H1 (cell line): Measurements from ENCODE around the gene SH3BP5. TPM values are rescaled to one million over a fixed set of nuclear protein-coding genes. Genes with fewer than 3 reads are reported as not detected.

Experiments used
- CTCF ChIA-PET: fragments of 300-600 bp; sonication (Branson Sonifier 250); formaldehyde crosslinking; loops from one replicate; lab custom pipeline; 2021; ENCODE audit not compliant: partially characterized antibody; lab: Charles Lee
- POLR2A ChIA-PET: fragments of 300-600 bp; sonication (Branson Sonifier 250); formaldehyde crosslinking; loops from one replicate; lab custom pipeline; 2021; ENCODE audit warnings: inconsistent platforms; ENCODE audit not compliant: partially characterized antibody; lab: Charles Lee
- DNase-seq, 2 experiments: peaks; one replicate each; pipeline versions ENCODE4 v3.0.0 to v3.0.0-alpha.2; 2010 to 2022; ENCODE audit warnings: low spot score in 2 of 2, low read depth in 1 of 2, mixed read lengths in 1 of 2
- FAIRE-seq: peaks from 2 replicates; lab custom pipeline; 2011; peaks lifted over from hg19 to GRCh38; lab: Jason Lieb, UNC
- H2AFZ ChIP-seq: 2 replicates; pipeline ENCODE4 v1.8.1; 2012; ENCODE audit warnings: low read length, inconsistent platforms
- H2AK5ac ChIP-seq: 2 replicates; pipeline ENCODE4 v1.6.1; 2013; ENCODE audit warnings: low read depth, low read length
- H2BK120ac ChIP-seq: replicated peaks from 2 replicates; pipeline ENCODE3; 2013; ENCODE audit warnings: low read depth, low read length, inconsistent platforms
- H2BK12ac ChIP-seq: 2 replicates; pipeline ENCODE4 v1.6.1; 2013; ENCODE audit warnings: low read depth, low read length
- H2BK15ac ChIP-seq: 2 replicates; pipeline ENCODE4 v1.6.1; 2013; ENCODE audit warnings: low read length
- H2BK20ac ChIP-seq: 2 replicates; pipeline ENCODE4 v1.6.1; 2013; ENCODE audit warnings: low read length
- H2BK5ac ChIP-seq: 2 replicates; pipeline ENCODE4 v1.6.1; 2013; ENCODE audit warnings: low read depth, low read length
- H3K14ac ChIP-seq: 2 replicates; pipeline ENCODE4 v1.6.1; 2013; ENCODE audit warnings: inconsistent platforms; ENCODE audit not compliant: insufficient read length
- H3K18ac ChIP-seq: 2 replicates; pipeline ENCODE4 v1.6.1; 2013; ENCODE audit warnings: low read length; ENCODE audit errors: extremely low read depth
- H3K23ac ChIP-seq: 2 replicates; pipeline ENCODE4 v1.6.1; 2013; ENCODE audit warnings: inconsistent platforms; ENCODE audit not compliant: insufficient read length
- H3K23me2 ChIP-seq: 2 replicates; pipeline ENCODE4 v1.6.1; 2013; ENCODE audit warnings: low read depth, low read length
- H3K27ac ChIP-seq: 2 replicates; pipeline ENCODE4 v1.6.1; 2011; ENCODE audit warnings: low read depth, low read length, inconsistent platforms
- H3K27me3 ChIP-seq, 4 experiments: replicated peaks in 1 of 4; 1 replicate in 1 of 4; 2 replicates in 3 of 4; pipeline versions ENCODE4 v1.6.1 to v1.8.1; 2011 to 2013; ENCODE audit warnings: low read length in 3 of 4, mild to moderate bottlenecking in 3 of 4, inconsistent platforms in 2 of 4, mixed read lengths in 2 of 4, moderate library complexity in 1 of 4; ENCODE audit not compliant: control insufficient read depth in 3 of 4, insufficient read depth in 3 of 4; ENCODE audit errors: extremely low read depth in 1 of 4
- H3K36me3 ChIP-seq, 4 experiments: 2 replicates each; pipeline versions ENCODE4 v1.6.1 to v1.8.1; 2011 to 2013; ENCODE audit warnings: mild to moderate bottlenecking in 4 of 4, low read length in 3 of 4, moderate library complexity in 2 of 4, control low read depth in 1 of 4, inconsistent platforms in 1 of 4; ENCODE audit not compliant: insufficient read depth in 4 of 4, control insufficient read depth in 2 of 4
- H3K4ac ChIP-seq: replicated peaks from 2 replicates; pipeline ENCODE3; 2013; ENCODE audit warnings: low read length, low read depth, mixed read lengths, inconsistent platforms; ENCODE audit not compliant: insufficient read length
- H3K4me1 ChIP-seq, 4 experiments: replicated peaks in 1 of 4; 1 replicate in 1 of 4; 2 replicates in 3 of 4; pipeline versions ENCODE4 v1.6.1 to v1.8.1; 2011 to 2013; ENCODE audit warnings: low read length in 3 of 4, inconsistent platforms in 2 of 4, mixed read lengths in 1 of 4; ENCODE audit not compliant: insufficient read depth in 4 of 4, control insufficient read depth in 3 of 4
- H3K4me2 ChIP-seq, 2 experiments: 2 replicates each; pipeline versions ENCODE4 v1.6.1 to v1.8.1; 2011 to 2013; ENCODE audit warnings: low read depth in 2 of 2, low read length in 2 of 2, control low read depth in 1 of 2, inconsistent platforms in 1 of 2, mild to moderate bottlenecking in 1 of 2; ENCODE audit not compliant: insufficient read depth in 1 of 2
- H3K4me3 ChIP-seq, 4 experiments: fragments of 200-600, 300-600 bp in 1 of 4; sonication (generic), shearing (Covaris generic), sonication (Bioruptor Twin) in 1 of 4; 2 replicates each; pipeline versions ENCODE4 v1.5.1 to v1.8.1; 2011 to 2016; ENCODE audit warnings: low read length in 4 of 4, low read depth in 3 of 4, control low read depth in 2 of 4, inconsistent platforms in 2 of 4, mild to moderate bottlenecking in 2 of 4, mixed read lengths in 1 of 4, moderate library complexity in 1 of 4; ENCODE audit not compliant: insufficient read depth in 2 of 4; ENCODE audit errors: extremely low read depth in 1 of 4
- H3K56ac ChIP-seq: replicated peaks from 2 replicates; pipeline ENCODE3; 2013; ENCODE audit warnings: low read depth, mild to moderate bottlenecking, mixed read lengths, low read length, inconsistent platforms; ENCODE audit not compliant: insufficient read length
- H3K79me1 ChIP-seq: 2 replicates; pipeline ENCODE4 v1.6.1; 2013; ENCODE audit warnings: low read depth, low read length, control low read depth
- H3K79me2 ChIP-seq, 2 experiments: 2 replicates each; pipeline versions ENCODE4 v1.6.1 to v1.8.1; 2012 to 2013; ENCODE audit warnings: low read length in 2 of 2, mild to moderate bottlenecking in 2 of 2, inconsistent platforms in 1 of 2; ENCODE audit not compliant: insufficient read depth in 2 of 2, control insufficient read depth in 1 of 2
- H3K9ac ChIP-seq, 4 experiments: replicated peaks in 1 of 4; 1 replicate in 1 of 4; 2 replicates in 3 of 4; pipeline versions ENCODE4 v1.6.1 to v1.8.1; 2011 to 2013; ENCODE audit warnings: low read depth in 3 of 4, low read length in 3 of 4, control low read depth in 2 of 4, mild to moderate bottlenecking in 2 of 4, moderate library complexity in 2 of 4, inconsistent platforms in 1 of 4; ENCODE audit errors: extremely low read depth in 1 of 4
- H3K9me3 ChIP-seq, 2 experiments: 2 replicates each; pipeline versions ENCODE4 v1.6.1 to v1.8.1; 2012 to 2013; ENCODE audit warnings: mild to moderate bottlenecking in 2 of 2, moderate library complexity in 2 of 2, control low read depth in 1 of 2, inconsistent platforms in 1 of 2, low read depth in 1 of 2, low read length in 1 of 2, mixed read lengths in 1 of 2; ENCODE audit not compliant: insufficient read depth in 2 of 2
- H4K20me1 ChIP-seq, 2 experiments: replicated peaks in 1 of 2; 2 replicates each; pipeline versions ENCODE3 to v1.8.1; 2011 to 2013; ENCODE audit warnings: inconsistent platforms in 2 of 2, low read length in 2 of 2, mild to moderate bottlenecking in 1 of 2; ENCODE audit not compliant: insufficient read depth in 2 of 2, control insufficient read depth in 1 of 2
- H4K5ac ChIP-seq: 2 replicates; pipeline ENCODE4 v1.6.1; 2013; ENCODE audit warnings: low read length, low read depth, mixed read lengths, inconsistent platforms; ENCODE audit not compliant: insufficient read length
- H4K8ac ChIP-seq: 2 replicates; pipeline ENCODE4 v1.8.0; 2013; ENCODE audit warnings: mild to moderate bottlenecking, moderate library complexity, low read length, inconsistent platforms; ENCODE audit not compliant: insufficient read depth; ENCODE audit errors: extremely low read depth
- H4K91ac ChIP-seq: replicated peaks from 2 replicates; pipeline ENCODE3; 2013; ENCODE audit warnings: low read length, mixed read lengths, inconsistent platforms; ENCODE audit not compliant: insufficient read length
- BCL11A ChIP-seq, 2 experiments: IDR thresholded peaks; one replicate each; pipeline ENCODE4 v1.6.1; 2011; ENCODE audit warnings: low read depth in 2 of 2, low read length in 2 of 2, mild to moderate bottlenecking in 2 of 2
- EGR1 ChIP-seq: IDR thresholded peaks from 2 replicates; pipeline ENCODE4 v1.6.1; 2011; ENCODE audit warnings: low read depth, low read length, borderline replicate concordance
- HDAC6 ChIP-seq: IDR thresholded peaks from one replicate; pipeline ENCODE4 v1.7.1; 2012; ENCODE audit warnings: low read depth, mild to moderate bottlenecking, inconsistent platforms, low read length, moderate library complexity
- JUN ChIP-seq: IDR thresholded peaks from 2 replicates; pipeline ENCODE4 v1.6.1; 2011; ENCODE audit warnings: low read depth, mild to moderate bottlenecking, improper control_type of control experiment, low read length
- KDM4A ChIP-seq: IDR thresholded peaks from one replicate; pipeline ENCODE4 v1.7.1; 2012; ENCODE audit warnings: low read depth, mild to moderate bottlenecking, moderate library complexity, low read length, inconsistent platforms; ENCODE audit not compliant: severe bottlenecking
- KDM5A ChIP-seq: fragments of 200-600 bp; IDR thresholded peaks from 2 replicates; pipeline ENCODE4 v1.7.1; 2012; ENCODE audit warnings: mild to moderate bottlenecking, low read length, inconsistent platforms, mixed read lengths
- POLR2AphosphoS5 ChIP-seq: IDR thresholded peaks from 2 replicates; pipeline ENCODE4 v1.6.1; 2011; ENCODE audit warnings: low read depth, low read length
- POU5F1 ChIP-seq: IDR thresholded peaks from 2 replicates; pipeline ENCODE4 v1.6.1; 2011; ENCODE audit warnings: low read depth, mild to moderate bottlenecking, low read length, moderate library complexity
- RBBP5 ChIP-seq: IDR thresholded peaks from 2 replicates; pipeline ENCODE4 v1.7.1; 2012; ENCODE audit warnings: low read depth, mild to moderate bottlenecking, inconsistent platforms, low read length, moderate library complexity, borderline replicate concordance
- RNF2 ChIP-seq: fragments of 200-900, 300-1000 bp; sonication (generic); IDR thresholded peaks from 2 replicates; pipeline ENCODE4 v1.7.1; 2016; ENCODE audit warnings: borderline replicate concordance, low read depth, mild to moderate bottlenecking, antibody characterized with exemption, low read length; ENCODE audit not compliant: poor library complexity, severe bottlenecking; ENCODE audit errors: missing control alignments
- SIN3A ChIP-seq, 2 experiments: IDR thresholded peaks in 1 of 2; conservative IDR thresholded peaks in 1 of 2; 2 replicates each; pipeline ENCODE4 v1.6.1; 2011 to 2012; ENCODE audit warnings: low read length in 2 of 2, improper control_type of control experiment in 1 of 2, low read depth in 1 of 2, mild to moderate bottlenecking in 1 of 2
- SIX5 ChIP-seq: IDR thresholded peaks from 2 replicates; pipeline ENCODE4 v1.6.1; 2011; ENCODE audit warnings: mild to moderate bottlenecking, low read depth, low read length
- SP4 ChIP-seq: IDR thresholded peaks from 2 replicates; pipeline ENCODE4 v1.6.1; 2012; ENCODE audit warnings: low read length, inconsistent platforms
- YY1 ChIP-seq: IDR thresholded peaks from 2 replicates; pipeline ENCODE4 v1.6.1; 2011; ENCODE audit warnings: low read depth, mild to moderate bottlenecking, low read length
- WGBS, 2 experiments: shearing (Covaris generic) in 1 of 2; methylation state at CpG; one replicate each; pipeline versions ENCODE4 v1.1.6 to v1.1.7; 2013 to 2015; ENCODE audit warnings: low lambda C conversion rate in 2 of 2, mixed read lengths in 2 of 2, inconsistent platforms in 1 of 2, low coverage in 1 of 2, missing lambda C conversion rate in 1 of 2; ENCODE audit not compliant: insufficient replicate concordance in 2 of 2, insufficient coverage in 1 of 2, insufficient read length in 1 of 2; ENCODE audit errors: extremely low coverage in 1 of 2, missing lambda C conversion rate in 1 of 2; 5-methylcytosine and 5-hydroxymethylcytosine counted together
- polyA plus RNA-seq, 7 experiments: library from polyadenylated mRNA; depleted of rRNA in 3 of 7; stranded (reverse) in 5 of 7; unstranded in 2 of 7; fragments of >200 nt in 5 of 7; fragments of 200-250 nt in 2 of 7; gene quantifications; 1 replicate in 5 of 7; 2 replicates in 1 of 7; 4 replicates in 1 of 7; pipeline versions ENCODE4 v1.2.1 to v1.2.3, GENCODE V29; 2011 to 2013; ENCODE audit warnings: missing spikeins in 2 of 7, mixed read lengths in 2 of 7
- total RNA-seq: library from RNA; stranded (reverse); fragmentation: NEBNext Ultra II Directional; extraction: Animal tissue kit (Norgen Biotek cat#: 25700); gene quantifications from 2 replicates; pipeline ENCODE4 v1.2.1, GENCODE V29; 2021

Gene SH3BP5
- total and polyA plus RNA-seq, 2 of the 8 experiments (the other 6 are each of a cell fraction or from before 2014, with no cell fraction given) = 7.1 to 9.7 TPM

DNA sequence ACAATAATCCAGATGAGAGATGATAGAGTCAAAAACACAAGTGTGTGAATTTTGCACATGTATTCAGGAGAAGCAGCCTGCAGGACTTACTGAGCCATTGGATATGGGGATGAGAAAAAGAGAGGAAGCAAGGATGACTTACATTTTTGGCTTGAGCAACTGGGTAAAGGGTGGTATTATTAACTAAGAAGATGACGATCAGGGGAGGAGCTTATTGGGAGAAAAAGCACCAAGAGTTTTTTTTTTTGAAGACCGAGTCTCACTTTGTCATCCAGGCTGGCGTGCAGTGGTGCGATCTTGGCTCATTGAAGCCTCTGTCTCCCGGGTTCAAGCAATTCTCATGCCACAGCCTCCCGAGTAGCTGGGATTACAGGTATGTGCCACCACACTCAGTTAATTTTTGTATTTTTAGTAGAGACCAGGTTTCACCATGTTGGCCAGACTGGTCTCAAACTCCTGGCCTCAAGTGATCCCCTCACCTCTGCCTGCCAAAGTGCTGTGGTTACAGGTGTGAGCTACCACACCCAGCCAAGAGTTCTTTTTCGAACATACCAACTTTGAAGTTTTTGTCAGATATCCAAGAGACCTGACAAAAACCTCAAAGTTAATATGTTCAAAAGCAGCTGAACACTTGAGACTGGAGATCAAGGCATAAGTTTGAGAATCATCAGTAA lies 14.8 kb upstream of the SH3BP5 start:
- Histone ChIP-seq H3K4me1 (no peaks in the 10 kb centered on the region), H3K56ac (no peak overlapping the region), H3K23ac (no peak overlapping the region), H4K8ac (no peak overlapping the region), H2BK5ac (no peak overlapping the region), H2BK20ac (no peak overlapping the region), H3K27ac (no peak overlapping the region), H2BK15ac (no peak overlapping the region), H4K91ac (no peak overlapping the region), H3K36me3 (no peaks in the 10 kb centered on the region; a peak in 1 of 8 replicates), H3K79me1 (no peaks in the 10 kb centered on the region), H3K4me3 (no peak overlapping the region), H3K9ac (no peak overlapping the region), H2BK120ac (no peak overlapping the region), H3K18ac (no peak overlapping the region), H2AFZ (no peak overlapping the region), H3K79me2 (no peaks in the 10 kb centered on the region), H4K20me1 (no peaks in the 10 kb centered on the region), H3K23me2 (no peaks in the 10 kb centered on the region), H3K14ac (no peak overlapping the region), H4K5ac (no peak overlapping the region), H3K4ac (no peak overlapping the region), H3K9me3 (peaks cover 11 to 13% of the 10 kb centered on the region in 2 experiments), H3K27me3 (no peaks in the 10 kb centered on the region), H3K4me2 (no peak overlapping the region), H2AK5ac (no peak overlapping the region), H2BK12ac (no peak overlapping the region)
- no peak for DNase-seq
- POLR2A ChIA-PET = no interaction called here
- FAIRE-seq = no peak
- WGBS, 2 experiments = 83% methylated on average over 7 of the region's 7 CpGs; no CpG with 5 or more reads in 1 of the 2 experiments
- CTCF ChIA-PET = interaction anchor here (0.7 to 6.2 kb wide), 3 partner anchors 15 to 139 kb away, joined by 3 to 25 read pairs (median 4); partner anchors contain the start of gene SH3BP5
- TF ChIP-seq RBBP5 (no peak), HDAC6 (no peak), KDM5A (no peak), EGR1 (no peak), SP4 (no peak), RNF2 (no peak), POU5F1 (no peak), BCL11A (IDR thresholded peaks at IDR 0.05; ENCODE audit: low read depth in 2 of 2, low read length in 2 of 2) (no peak), JUN (no peak), SIX5 (no peak), SIN3A (conservative IDR thresholded peaks at IDR 0.05 in 1 of 2, IDR thresholded peaks at IDR 0.05 in 1 of 2; ENCODE audit: low read depth in 1 of 2, low read length in 2 of 2) (no peak), YY1 (no peak), KDM4A (no peak), POLR2AphosphoS5 (no peak)
